HG03565 (cell line): ENCODE data around the gene PLAGL1.
"Not testable (repeated sequence)": the region's sequence is repeated elsewhere in the genome, so short reads cannot be mapped to it uniquely, and the experiment has no call there.

Experiments
- ATAC-seq: cut with Tn5 transposase; IDR thresholded peaks from one replicate; pipeline ENCODE4 v1.9.1; 2021; ENCODE audit warnings: mild to moderate bottlenecking, moderate library complexity; ENCODE audit not compliant: unreplicated experiment

The PLAGL1 gene, protein sequence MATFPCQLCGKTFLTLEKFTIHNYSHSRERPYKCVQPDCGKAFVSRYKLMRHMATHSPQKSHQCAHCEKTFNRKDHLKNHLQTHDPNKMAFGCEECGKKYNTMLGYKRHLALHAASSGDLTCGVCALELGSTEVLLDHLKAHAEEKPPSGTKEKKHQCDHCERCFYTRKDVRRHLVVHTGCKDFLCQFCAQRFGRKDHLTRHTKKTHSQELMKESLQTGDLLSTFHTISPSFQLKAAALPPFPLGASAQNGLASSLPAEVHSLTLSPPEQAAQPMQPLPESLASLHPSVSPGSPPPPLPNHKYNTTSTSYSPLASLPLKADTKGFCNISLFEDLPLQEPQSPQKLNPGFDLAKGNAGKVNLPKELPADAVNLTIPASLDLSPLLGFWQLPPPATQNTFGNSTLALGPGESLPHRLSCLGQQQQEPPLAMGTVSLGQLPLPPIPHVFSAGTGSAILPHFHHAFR

DNA sequence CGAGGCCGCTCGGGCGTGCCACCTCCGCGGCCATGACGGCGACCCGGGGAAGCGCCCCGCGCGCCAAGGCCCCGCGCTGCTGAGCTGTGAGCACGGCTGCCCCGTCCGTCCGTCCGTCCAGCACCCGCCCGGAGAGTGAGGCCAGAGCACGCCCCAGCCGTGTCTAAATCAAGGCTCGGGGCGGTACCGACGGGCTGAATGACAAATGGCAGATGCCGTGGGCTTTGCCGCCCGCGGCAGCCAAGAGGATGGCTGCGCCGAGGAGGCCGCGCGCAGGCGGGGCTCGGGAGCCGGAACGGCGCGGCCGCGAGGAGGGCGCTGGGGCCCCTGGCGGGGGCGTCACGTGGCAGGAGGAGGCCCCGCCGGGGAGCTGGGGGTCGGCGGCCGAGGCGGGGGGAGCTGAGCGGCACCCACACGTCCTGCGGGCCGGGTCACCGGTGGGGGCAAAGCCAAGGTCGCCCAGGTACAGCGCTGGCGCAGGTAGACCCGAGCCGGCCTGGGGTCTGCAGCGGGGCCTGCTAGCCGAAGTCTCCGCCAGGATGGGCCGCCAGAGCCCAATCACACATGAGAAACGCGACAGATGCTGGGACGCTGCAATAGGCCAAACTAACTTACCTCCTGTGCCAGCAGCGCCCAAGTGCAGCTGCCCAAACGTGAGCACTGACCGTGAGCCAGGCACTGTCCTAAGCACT lies at the start of gene PLAGL1:
Gene PLAGL1, minus strand, starts transcription at position 140 of the 692 bp plus-strand sequence. CDS start 60,123 bp downstream, outside the sequence.
- ATAC-seq = peak; percentile 58

DNA sequence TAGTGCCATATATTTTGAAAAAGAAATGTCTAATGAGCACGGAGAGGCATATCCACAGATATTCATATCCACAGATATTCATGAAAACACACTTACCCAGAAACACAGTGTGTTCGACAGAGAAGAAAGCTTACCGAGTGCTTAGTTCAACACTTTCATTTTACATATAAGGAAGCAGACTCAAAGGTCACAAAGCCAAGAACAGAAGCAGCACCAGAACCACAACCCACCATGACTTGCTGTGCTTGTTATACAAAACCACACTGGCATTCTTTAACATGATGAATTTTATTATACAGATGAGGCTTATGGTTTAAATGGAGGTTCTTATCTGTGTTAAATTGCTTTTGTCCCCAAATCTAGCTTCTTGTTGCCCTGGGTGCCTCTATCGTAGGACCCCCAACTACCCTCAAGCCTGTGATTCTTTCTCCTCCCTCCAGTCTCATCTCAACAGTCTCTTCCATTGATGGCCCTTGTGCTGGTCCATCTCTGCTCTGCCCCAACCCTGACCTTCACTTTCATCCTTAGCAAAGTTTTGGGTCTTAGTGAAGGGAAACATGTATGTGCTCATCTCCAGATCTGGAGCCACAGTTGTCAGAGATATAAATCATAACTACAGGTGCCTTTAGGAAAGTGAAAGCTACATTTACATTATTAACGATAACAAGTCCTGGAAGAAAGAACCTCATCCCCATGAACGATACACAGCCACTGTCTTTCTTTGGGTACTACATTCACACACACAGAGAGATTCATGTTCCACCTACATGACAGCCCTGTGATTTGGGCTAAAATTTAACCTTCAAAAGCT lies 47.3 kb upstream of the PLAGL1 start:
- peak; percentile 93 for ATAC-seq

DNA sequence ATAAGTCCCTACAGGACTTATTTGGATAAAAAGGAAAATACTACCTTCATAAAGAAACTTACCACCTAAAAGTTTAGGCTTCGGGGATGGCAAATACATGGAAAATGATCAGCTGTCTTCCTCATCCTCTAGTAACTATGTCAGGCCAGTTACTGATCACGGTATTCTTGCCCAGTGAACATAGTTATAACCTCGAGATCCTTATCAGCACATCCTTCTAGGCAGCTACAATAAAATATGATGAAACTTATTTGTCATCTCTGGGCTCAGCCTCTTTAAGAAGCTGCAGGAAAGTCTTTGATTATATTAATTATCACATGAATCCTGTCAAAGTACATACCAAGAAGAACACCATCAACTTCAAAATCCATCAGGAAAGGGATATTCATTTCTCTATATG lies 45.5 kb upstream of the PLAGL1 start:
- ATAC-seq = no peak

DNA sequence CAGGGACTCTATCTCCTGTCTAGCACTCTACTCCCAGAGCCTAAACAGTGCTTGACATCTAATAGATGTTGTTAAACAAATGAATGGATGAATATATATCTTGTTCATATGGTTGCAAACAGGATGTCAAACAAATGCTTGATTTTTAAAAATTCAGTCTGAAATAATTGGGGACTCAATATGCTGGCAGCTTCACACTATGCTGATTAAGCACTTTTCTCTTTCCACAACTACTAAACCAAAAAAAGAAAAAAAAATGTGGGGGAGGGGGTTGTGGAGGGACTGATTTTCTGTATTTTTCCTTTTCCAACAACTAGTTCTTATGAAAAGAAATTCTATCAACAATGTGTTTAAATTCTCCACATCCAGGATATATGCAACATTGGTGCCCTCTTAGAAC lies 44.4 kb upstream of the PLAGL1 start:
- ATAC-seq = no peak

DNA sequence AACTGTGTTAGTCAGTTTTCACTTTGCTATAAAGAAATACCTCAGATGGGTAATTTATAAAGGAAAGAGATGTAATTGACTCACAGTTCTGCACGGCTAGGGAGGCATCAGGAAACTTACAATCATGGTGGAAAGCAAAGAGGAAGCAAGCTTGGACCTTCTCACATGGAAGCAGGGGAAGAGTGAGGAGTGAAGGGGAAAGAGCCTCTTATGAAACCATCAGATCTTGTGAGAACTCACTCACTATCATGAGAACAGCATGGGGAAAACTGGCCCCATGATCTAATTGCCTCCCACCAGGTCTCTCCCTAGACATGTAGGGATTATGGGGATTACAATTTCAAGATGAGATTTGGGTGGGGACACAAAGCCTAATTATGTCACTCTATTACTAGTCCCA lies 41.3 kb upstream of the PLAGL1 start:
- ATAC-seq = no peak

GRCh38 chr6:144047688-144048087 lies 39.6 kb upstream of the PLAGL1 start:
- no peak for ATAC-seq

GRCh38 chr6:144046672-144047071 lies 38.6 kb upstream of the PLAGL1 start:
- ATAC-seq = not testable (repeated sequence)

- not testable (repeated sequence) for ATAC-seq
Observed at GRCh38 chr6:144044989-144045388, 36.9 kb upstream of the PLAGL1 start.

DNA sequence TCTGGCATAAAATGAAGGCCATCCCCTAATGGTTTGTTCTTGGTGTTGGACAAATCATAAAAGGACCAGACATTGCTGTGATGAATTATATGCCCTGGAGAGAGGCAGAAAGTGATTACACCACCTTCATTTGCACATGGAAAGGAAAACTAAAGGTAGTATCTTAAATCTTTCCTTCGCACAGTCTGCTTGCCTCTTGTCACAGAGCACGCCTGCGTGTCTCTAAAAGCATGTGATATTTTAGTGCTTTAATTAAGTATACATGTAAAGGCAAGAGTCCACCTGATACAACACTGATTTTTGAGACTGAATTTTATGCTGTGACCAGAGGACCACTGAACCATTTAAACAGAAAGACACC lies 28.8 kb upstream of the PLAGL1 start:
- no peak for ATAC-seq

DNA sequence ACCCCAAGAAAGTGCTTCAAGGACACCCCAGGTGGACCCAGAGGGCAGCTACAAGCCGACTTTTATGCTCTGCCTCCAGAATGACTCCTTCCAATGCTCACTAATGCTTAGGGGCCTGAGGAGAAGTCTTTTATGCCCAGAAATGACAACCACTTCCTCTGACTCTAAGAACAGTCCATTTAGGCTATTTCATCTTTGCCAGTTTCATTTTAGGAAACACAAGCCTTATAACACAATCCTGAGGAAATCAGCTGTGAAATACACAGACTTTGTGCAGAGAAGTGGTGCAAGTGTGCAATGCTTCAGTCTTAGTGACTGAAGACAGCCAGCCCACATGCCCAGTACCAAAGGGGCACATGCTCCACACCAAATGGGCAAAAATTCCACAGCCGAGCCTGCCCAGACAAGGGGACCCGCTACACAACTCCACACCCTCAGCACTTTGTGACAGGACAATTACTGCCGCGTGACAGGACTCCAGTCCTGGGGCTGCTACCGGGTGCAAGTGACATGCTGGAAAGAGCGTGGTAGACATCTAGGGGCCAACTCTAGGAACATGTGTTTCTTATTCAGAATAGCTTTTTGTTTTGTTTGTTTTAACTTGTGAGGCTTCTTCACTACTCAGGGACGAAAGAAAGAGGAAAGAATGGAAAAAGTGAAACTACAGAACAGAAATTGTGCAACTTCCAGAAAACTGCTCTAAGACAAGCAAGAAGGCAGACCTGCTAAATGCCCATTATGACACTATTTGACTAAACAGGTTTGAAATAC lies 28.2 kb upstream of the PLAGL1 start:
- ATAC-seq = peak; percentile 57

DNA sequence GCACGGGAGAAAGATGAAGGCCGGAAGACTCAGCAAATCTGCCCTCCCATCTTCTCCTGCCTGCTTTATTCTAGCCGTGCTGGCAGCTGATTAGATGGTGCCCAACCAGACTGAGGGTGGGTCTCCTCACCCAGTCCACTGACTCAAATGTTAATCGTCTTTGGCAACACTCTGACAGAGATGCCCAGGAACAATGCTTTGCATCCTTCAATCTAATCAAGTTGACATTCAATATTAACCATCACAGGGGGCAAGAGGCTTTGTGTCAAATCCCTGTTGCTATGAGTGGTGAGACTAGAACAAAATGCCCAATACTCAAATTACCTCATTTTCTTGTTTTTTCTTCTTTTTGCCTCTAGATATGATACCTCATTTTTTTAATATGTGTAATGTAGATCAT lies 27.4 kb upstream of the PLAGL1 start:
- no peak for ATAC-seq

GRCh38 chr6:144033816-144034735 lies 26.0 kb upstream of the PLAGL1 start:
- ATAC-seq = no peak

GRCh38 chr6:144029452-144029851 lies 21.4 kb upstream of the PLAGL1 start:
- ATAC-seq = no peak

DNA sequence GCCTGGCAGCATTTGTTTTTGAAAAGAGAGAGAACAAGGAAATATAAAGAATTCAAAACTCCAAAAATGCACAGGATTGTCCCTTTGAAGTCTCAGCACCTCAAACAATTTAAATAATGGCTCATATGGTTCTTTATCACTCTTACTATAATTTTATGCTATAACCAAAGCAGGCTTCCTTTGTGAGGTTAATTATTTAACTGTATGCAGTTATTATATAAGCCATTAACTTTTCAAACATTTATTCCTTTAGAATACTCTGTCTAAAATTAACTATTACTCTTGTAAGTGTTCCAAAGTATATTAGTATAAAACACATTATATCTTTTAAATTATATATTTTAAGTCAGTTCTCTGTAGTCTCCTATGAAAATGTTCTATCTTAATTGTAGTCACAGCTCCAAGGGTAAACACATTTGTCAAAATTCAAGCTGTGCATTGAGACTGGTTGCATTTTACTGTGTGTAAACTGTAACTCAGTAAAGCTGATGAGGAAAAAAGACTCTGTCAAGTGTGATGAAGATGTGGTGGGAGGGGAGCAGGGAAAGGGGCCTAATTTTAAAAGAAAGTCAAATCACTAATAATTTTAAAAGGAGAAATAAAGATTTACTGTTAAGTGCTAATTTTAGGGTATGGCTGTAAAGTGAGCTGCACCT lies 20.0 kb upstream of the PLAGL1 start:
- no peak for ATAC-seq

DNA sequence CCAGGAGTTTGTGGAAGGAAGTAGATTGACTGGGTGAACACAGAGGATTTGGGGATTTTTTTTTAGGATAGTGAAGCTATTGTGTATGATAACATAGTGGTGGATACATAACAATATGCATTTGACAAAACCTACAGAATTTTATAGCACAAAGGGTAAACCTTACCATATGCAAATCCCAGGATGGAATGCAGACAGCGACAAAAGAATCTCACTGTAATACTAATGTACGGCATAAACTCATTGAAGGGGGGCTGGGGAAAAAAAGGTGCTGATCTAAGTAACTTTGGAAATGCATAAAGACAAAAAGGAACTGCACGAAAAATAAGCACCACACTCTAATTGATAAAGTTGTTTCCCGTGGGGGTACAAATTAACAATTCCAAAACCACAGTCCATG lies 15.2 kb upstream of the PLAGL1 start:
- no peak for ATAC-seq

- no peak for ATAC-seq
Observed at GRCh38 chr6:144019929-144020328, 11.9 kb upstream of the PLAGL1 start.

GRCh38 chr6:144017166-144018094 lies 9.4 kb upstream of the PLAGL1 start:
- no peak for ATAC-seq

- no peak for ATAC-seq
Observed at GRCh38 chr6:144013486-144013909, 5.4 kb upstream of the PLAGL1 start.
